Epithelial cell of proximal tubule (primary cell): ENCODE measurements around the gene CSF1. TPM values are rescaled to one million over a fixed set of nuclear protein-coding genes. Genes with fewer than 3 reads are reported as not detected.

Experiments
- DNase-seq: peaks from one replicate; pipeline ENCODE4 v3.0.0-alpha.2; 2011; ENCODE audit warnings: low read depth
- H3K4me3 ChIP-seq: 2 replicates; pipeline ENCODE4 v1.5.1; 2011; ENCODE audit warnings: low read depth, mild to moderate bottlenecking, low read length
- total RNA-seq: library from RNA; depleted of rRNA; stranded (reverse); fragments of >200 nt; gene quantifications from 2 replicates; pipeline ENCODE4 v1.2.3, GENCODE V29; 2015
- TF ChIP-seq, protein P1 (sequence below): conservative IDR thresholded peaks from 2 replicates; pipeline ENCODE4 v1.5.1; 2012; ENCODE audit warnings: low read depth, mild to moderate bottlenecking, low read length

Gene CSF1
- total RNA-seq, 1 donor from 2014 or later, result 20.1 TPM

DNA sequence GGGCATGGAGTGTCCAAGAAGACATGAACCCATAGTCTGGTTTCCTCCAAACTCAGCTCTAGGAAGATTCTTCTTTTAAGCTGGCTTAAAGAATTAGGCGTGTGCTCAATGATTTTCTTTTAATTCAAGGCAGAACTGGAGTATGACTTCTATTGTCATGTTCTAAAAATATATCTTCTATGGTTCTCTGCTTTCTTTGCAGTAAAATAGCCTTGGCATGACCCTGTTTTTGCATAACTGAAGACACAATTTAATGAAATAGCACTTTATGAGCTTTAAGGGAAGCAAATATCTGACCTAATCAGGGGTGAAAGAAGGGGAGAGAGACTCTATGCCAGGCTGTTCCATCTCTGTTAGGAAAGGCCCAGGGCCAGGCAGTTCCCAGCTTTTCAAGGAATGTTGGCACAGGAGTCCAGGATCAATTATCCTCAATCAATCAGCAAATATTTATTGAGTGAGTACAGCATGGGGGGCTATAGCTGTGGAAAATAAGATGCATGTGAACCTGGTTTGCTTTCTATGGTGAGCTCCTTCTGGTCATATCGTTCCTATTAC lies 7.2 kb upstream of the CSF1 start:
- H3K4me3 ChIP-seq, result no peak overlapping the region
- no peak for DNase-seq
- TF ChIP-seq, protein P1, sequence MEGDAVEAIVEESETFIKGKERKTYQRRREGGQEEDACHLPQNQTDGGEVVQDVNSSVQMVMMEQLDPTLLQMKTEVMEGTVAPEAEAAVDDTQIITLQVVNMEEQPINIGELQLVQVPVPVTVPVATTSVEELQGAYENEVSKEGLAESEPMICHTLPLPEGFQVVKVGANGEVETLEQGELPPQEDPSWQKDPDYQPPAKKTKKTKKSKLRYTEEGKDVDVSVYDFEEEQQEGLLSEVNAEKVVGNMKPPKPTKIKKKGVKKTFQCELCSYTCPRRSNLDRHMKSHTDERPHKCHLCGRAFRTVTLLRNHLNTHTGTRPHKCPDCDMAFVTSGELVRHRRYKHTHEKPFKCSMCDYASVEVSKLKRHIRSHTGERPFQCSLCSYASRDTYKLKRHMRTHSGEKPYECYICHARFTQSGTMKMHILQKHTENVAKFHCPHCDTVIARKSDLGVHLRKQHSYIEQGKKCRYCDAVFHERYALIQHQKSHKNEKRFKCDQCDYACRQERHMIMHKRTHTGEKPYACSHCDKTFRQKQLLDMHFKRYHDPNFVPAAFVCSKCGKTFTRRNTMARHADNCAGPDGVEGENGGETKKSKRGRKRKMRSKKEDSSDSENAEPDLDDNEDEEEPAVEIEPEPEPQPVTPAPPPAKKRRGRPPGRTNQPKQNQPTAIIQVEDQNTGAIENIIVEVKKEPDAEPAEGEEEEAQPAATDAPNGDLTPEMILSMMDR, result no peak

DNA sequence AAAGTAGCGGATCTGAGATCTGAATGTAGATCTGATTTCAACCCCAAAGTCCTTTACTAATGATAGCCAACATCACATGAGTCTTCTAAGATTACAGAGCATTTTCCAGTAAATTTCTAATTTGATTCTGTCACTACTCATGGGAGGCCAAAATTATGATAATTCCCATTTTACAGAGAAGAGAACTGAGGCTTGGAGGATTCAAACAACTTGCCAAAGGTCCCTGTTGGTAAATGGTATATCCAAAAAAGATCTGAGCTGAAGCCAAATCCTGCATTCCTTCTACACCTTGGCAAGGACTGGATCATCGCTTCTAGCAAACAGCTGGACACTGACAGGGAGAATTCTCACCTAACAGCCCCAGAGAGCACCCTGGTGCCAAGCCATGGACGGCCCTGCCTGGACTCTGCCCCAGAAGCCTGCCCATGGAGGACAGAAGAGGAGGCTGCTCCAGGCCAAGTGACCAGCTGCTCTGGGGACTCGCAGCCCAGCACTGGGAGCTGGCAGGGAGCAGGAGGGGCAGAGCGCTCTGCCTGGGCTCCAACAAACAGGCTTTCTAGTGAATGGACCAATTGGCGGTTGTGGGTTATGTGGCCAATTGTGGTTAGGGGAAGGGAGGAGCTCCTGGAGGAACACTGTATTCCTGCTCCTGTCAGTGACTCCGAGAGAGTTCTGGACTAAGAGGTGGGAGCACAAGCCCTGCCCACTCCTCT lies 6.4 kb upstream of the CSF1 start:
- DNase-seq, result no peak
- H3K4me3 ChIP-seq, result no peak overlapping the region
- TF ChIP-seq, protein P1, result no peak

DNA sequence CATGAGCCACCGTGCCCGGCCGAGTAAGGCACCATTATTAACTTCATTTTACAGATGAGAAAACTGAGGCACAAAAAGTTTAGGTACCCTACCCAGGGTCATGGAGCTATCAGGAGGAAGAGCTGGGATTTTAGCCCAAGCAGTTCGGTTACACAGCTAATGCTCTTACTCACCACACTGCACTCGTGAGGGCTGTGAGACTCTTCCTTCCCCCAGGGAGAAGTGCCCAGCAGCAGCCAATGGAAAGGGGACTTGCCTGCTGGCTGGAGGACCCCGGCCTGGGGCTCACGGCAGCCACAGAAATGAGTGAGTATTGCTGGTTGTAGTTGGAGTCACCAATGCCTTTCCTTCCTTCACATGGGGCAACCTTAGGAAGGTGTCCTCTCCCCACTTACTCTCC lies 5.2 kb upstream of the CSF1 start:
- TF ChIP-seq, protein P1, result no peak
- DNase-seq, result no peak
- H3K4me3 ChIP-seq, result no peak overlapping the region

DNA sequence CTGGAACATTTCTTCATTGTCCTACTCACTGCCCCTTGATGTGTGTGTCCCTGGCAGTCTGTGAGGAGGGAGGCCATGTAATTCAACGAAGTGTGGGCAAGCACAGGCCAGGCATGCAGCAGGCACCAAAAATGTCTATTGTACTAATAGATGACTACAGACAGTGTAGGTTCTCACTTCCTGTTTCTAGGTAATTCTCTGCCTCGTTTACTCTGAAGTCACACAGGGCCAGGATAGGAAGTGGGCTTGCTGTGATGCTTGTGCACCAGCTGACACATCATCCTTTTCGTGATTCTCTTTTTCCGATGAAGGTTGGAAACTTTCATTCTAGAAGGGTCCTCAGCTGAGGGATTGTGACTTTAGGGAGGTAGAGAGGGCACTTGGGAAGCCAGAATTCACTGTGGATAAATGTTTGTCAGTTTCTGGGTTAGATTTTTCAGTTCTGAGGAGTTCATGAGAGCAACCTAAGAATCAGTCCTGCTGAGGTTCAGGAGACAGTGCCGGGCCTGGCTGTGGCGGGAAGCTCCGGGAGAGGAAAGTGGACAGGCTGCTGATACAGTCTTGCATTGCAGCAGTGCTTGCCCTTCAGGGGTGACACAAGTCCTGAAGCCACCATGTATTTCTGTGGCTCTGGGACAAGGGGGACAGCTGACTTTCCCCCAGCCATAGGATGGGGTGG lies 4.3 kb upstream of the CSF1 start:
- DNase-seq, result no peak
- TF ChIP-seq, protein P1, result no peak
- H3K4me3 ChIP-seq, result no peak overlapping the region

DNA sequence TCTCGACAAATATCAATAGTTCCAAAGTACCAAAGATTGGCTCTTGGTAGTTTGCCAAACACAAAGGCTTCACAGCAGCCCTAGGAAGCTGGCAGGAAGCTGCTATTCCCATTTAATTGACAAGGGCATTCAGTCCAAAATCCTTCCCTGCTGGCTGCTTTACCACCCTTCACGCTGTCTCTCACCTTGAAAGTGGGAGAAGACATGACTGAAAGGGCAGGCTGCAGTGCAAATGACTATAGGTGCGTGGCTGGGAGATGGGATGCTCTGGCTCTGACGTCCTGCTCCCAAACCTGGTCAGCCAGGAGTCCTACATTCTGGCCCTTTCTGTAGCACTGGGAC lies 3.8 kb upstream of the CSF1 start:
- TF ChIP-seq, protein P1, result no peak
- no peak for DNase-seq
- H3K4me3 ChIP-seq, result no peak overlapping the region

DNA sequence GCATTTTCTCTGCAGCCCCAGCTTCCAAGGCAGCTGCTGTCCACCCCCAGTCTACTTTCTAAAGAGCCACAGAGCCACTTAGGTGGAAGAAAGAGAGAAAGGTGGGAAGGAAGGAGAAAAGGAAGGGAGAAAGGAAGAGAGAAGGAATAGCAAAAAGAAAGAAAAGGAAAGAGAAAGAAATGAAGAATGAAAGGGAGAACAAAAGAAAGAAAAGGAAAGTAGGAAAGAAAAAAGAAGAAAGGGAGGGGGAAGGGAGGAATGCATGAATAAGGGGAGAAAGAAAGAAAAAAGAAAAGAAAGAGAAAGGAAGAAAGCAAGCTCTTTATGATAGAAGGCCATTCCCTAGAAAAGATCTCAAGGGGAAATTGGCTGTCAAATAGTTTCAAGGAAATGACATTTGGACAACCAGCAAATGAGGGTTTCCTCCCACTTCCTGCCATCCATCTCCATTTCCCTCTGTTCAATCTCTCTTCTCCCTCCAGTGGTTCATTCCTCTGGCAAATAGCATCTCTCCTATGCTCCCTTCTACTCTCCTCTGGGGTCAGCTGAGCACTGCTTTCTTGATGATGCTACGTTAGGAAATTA lies 3.4 kb upstream of the CSF1 start:
- no peak overlapping the region for H3K4me3 ChIP-seq
- TF ChIP-seq, protein P1, result no peak
- DNase-seq, result no peak
